GM20431 (cell line): ENCODE data around the gene ACTL6B.

Experiments used
- in situ Hi-C: fragments of 300-500 bp; cut with MseI, MboI; formaldehyde crosslinking; loops from one replicate; pipeline ENCODE4 v1.15.0; 2020; ENCODE audit warnings: low sequenced_read_pairs; ENCODE audit not compliant: unreplicated experiment

ACTL6B gene

DNA sequence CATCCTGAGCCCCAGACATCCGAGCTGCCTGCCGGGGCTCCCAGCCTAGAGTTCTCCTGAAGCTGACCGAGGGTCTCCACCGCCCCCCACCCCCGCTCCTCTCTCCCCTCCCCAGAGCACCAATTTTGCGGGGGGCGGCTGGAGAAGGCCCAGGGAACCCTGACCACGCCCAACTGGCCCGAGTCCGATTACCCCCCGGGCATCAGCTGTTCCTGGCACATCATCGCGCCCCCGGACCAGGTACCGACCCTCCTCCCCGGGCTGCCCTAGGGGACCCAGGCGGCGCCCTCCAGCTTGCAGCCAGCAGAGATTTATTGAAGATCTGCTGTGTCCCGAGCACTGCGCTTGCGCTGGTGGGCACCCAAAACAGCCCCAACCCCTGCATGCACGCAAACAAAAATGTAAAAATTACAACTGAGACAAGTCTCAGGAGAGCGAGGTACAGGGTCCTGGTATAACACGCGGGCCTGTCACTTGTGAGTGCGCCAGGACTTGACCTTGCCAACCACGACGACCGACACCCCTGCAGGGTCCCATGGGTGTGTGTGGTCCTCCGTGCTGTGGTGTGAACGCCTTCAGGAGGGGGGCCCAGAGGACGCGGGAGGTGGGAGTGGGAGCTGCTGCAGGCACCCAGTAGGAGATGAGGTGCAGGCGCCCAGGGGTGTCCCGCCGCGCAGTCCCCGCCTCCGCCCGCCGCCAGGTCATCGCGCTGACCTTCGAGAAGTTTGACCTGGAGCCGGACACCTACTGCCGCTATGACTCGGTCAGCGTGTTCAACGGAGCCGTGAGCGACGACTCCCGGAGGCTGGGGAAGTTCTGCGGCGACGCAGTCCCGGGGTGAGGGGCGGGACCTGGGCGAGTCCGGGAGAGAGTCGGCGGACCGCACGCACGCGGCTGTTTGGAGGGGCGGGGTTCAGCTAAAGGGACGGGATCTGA is 51.0 kb downstream of the ACTL6B start:
- in situ Hi-C loops = no loop called here

DNA sequence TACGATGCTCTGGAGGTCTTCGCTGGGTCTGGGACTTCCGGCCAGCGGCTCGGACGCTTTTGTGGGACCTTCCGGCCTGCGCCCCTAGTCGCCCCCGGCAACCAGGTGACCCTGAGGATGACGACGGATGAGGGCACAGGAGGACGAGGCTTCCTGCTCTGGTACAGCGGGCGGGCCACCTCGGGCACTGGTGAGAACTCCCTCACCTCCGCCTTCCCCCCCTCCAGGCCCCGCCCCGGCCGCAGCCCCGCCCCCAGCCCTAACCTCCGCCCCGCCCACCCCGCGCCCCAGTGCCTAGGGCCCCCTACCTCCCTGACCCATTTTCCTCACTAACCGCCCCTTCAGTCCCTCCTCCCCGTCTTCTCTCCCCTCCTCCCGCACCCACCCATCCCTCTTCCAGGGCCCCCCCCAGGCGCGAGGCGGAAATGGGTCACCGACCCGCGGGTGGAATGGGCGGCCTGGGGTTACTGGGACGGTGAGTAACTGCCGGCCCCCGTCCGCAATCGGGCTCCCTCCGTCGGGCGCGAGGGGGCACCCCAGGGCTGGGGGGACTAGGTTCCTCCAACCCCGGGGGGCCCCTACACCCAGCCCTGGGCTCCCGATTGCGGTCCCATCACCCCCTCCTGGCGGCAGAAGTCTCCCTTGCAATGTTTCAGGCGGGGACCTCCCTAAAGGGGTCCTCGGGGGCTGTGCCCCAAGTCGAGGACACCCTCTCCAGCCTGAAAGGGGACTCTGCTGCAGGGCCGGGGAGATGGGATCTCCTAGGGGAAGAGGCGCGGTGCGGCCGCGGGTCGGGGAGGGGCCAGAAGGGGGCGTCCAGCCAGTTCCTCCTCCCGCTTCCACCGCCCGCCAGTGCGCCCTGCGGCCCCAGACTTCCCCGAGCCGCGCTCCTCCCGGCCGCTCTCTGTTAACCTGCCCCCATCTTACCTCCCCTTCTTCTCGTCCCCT is 51.9 kb downstream of the ACTL6B start:
- in situ Hi-C loops = no loop called here

DNA sequence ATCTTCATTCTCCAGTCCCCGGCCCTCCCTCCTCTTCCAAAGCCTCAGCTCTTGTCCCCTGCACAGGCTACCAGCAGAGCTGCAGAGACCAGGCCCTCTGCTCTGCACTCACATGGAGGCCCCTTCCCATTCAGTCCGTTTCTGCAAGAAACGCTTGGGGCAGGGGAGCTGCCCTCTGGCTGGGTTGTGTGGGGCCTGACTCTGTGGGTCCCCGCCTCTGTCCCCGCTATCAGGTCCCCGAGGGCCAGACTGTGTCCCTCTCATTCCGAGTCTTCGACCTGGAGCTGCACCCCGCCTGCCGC is 52.6 kb downstream of the ACTL6B start:
- in situ Hi-C loops = no loop called here

DNA sequence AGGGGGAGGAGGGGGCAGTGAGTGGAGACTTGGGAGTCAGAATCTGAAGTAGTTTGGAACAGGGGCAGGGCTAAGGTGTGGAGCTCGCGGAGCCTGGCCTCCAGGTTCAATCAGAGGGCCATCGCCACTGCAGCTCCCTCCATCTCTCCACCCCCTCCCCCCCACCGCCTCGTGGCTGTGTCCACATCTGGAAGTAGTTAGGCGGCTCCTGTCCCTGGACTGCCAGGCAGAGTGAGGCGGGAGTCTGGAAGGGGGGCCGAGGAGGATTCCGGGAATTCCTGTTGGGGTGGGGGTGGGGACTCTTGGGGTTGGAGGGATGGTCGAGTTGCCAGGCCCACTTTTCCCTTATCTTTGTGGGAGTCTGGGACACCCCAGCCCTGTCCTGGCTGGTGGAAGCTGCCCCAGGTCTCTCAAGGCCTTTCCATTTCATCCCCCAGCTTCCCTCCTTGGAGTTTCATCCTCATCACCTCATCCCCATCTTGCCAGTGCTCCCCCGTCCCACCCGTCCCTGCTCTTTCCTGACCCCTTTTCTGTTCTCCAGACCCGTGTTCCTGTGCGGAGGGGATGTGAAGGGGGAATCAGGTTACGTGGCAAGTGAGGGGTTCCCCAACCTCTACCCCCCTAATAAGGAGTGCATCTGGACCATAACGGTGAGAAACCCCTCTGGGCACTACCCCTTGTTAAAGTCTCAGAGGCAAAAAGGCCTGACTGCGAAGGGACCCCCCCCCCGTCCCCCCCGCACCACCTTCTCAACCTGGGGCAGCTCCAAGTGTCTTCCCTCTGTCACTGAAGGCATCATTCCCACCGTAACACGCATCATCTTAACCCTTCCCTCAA is 53.1 kb downstream of the ACTL6B start:
- in situ Hi-C loops = no loop called here

DNA sequence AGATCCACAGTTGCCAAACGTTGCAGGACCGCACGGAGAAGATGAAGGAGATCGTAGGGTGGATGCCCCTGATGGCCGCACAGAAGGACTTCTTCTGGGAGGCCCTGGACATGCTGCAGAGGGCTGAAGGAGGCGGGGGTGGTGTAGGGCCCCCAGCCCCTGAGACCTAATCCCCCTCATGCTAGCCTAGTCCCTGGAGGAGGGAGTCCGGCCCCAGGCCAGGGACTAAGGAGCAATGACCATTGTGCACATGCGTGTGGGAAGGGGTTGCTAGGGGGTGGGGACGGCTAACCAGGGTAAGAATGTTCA is 55.6 kb downstream of the ACTL6B start:
- in situ Hi-C loops = no loop called here

DNA sequence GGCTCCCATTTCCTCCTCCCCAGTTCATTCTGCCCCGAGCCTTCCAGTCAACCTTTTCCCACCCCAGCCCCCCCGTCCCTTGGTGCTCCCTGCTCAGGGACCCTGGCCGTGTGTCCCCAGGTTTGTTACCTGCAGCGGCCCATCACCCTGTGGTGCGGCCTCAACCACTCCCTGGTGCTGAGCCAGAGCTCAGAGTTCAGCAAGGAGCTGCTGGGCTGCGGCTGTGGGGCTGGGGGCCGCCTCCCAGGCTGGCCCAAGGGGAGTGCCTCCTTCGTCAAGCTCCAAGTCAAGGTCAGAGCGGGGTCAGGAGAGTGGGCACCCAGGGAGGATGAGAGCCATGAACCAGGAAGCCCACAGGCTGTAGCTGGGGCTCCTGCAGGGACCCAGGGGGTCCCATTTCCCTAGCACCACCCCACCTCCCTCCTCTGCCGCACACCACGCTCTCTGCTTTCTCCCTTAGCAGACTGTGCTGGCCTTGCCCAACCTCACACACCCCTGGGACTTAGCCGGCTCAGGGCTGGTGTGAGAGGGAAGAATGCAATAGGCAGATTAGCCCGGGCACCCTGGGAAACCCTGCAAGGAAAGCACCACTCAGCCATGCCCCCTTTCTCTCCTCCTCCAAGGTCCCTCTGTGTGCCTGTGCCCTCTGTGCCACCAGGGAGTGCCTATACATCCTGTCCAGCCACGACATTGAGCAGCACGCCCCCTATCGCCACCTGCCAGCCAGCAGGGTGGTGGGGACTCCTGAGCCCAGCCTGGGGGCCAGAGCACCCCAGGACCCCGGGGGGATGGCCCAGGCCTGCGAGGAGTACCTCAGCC is 56.1 kb downstream of the ACTL6B start:
- in situ Hi-C loops = no loop called here

DNA sequence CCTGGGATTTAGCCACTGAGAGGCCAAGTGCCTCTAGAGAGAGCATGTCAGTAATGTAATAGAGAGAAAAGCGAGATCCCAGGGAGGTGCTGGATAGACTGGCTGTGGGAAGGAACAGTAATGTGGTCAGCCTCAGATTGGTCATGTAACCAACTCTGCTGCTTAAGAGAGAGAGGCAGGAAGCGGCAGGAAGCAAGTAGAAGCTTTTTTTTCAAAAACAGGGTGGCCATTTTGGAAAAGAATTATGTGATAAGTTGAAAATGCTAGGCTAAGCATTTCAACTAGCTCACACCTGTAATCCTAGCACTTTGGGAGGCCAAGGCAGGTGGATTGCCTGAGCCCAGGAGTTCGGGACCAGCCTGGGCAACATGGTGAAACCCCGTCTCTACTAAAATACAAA is 57.8 kb downstream of the ACTL6B start:
- in situ Hi-C loops = no loop called here

DNA sequence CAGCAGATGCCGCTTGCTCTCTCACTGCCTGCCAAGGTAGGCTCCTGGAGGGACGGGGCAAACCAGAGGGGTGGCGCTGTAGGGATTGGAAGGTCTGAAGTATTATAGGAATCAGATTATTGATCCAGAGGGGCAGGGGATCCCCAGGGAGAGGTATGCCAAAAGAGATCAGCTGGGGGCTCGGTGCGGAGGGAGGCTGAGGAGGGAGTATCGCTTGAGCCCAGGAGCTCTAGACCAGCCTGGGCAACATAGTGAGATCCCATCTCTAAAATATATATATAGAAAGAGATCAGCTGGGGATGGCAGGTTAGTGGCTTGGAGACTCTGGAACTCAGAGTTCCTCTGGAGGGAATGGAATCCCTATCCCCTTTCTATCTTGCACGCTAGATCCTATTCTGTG is 61.1 kb downstream of the ACTL6B start:
- in situ Hi-C loops = no loop called here
